Spleen (tissue), 7 donors: ENCODE measurements around the gene IMPG2.

Experiments
- CTCF ChIP-seq, 11 experiments: fragments of 200-600 bp in 7 of 11; fragments of 450-650 bp in 4 of 11; sonication (generic) in 4 of 11; IDR thresholded peaks in 8 of 11; conservative IDR thresholded peaks in 3 of 11; 1 replicate in 7 of 11; 2 replicates in 4 of 11; pipeline versions ENCODE4 v1.4.0 to v1.8.0; 2016 to 2021; ENCODE audit warnings: antibody characterized with exemption in 11 of 11, inconsistent platforms in 4 of 11, mild to moderate bottlenecking in 1 of 11
- POLR2A ChIP-seq, 3 donors: fragments of 450-650 bp; IDR thresholded peaks; one replicate each; pipeline ENCODE4 v1.5.1; 2017; ENCODE audit warnings: antibody characterized with exemption in 3 of 3, mild to moderate bottlenecking in 1 of 3
- POLR2AphosphoS5 ChIP-seq, 3 donors: sonication (generic); formaldehyde crosslinking; IDR thresholded peaks; one replicate each; pipeline ENCODE4 v1.5.1; 2017; ENCODE audit warnings: antibody characterized with exemption in 3 of 3
- donor health status: DM: no; HTN: no; CAD: no; lungs with moderate emphysema.
- donor health status: DM: no; HTN: no; CAD: no.
- donor health status: DM: no; HTN: no; CAD: no.

GRCh38 chr3:101340591-101340990 is 20.2 kb upstream of the IMPG2 start:
- TF ChIP-seq CTCF (IDR thresholded peaks at IDR 0.05 in 8 of 11, conservative IDR thresholded peaks at IDR 0.05 in 3 of 11), result no peak
- no peak for TF ChIP-seq POLR2A (IDR thresholded peaks at IDR 0.05)
- TF ChIP-seq POLR2AphosphoS5 (IDR thresholded peaks at IDR 0.05), result no peak
